Measurements from ENCODE around the gene RBM28. TPM values are rescaled to one million over a fixed set of nuclear protein-coding genes. Genes with fewer than 3 reads are reported as not detected.

The RBM28 gene
- total and polyA plus RNA-seq, 2 of the 8 experiments (the other 6 are each of a cell fraction or from before 2014, with no cell fraction given): 12.8 to 65.3 TPM

DNA sequence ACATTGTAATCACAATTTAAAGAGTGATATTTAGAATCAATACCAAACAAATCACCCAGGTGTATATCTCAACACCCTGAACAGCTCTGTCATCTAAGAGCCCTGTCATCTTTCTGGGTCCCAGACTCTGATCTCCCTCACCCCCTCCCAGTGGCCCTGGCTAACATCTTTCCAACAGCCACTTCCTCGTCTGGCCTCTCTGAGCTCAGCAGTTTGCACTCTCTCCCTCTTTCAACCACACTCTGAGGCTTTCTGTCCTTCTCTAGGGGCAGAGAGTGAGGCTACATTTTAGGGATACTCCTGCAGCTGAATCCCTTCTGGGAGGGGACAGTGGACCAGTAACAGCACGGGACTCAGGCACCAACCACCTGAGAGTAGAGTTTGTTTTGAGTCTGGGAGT lies 34.9 kb upstream of the RBM28 start:
- FAIRE-seq (no peak), DNase-seq (ENCODE audit: low read depth in 1 of 2, low spot score in 2 of 2) (no peak)
- Histone ChIP-seq H3K4me3 (ENCODE audit: extremely low read depth in 1 of 4, insufficient read depth in 2 of 4, low read depth in 3 of 4, low read length in 4 of 4) (no peak overlapping the region), H4K5ac (ENCODE audit: insufficient read length, low read depth, low read length) (no peak overlapping the region), H4K20me1 (replicated peaks in 1 of 2; ENCODE audit: control insufficient read depth in 1 of 2, insufficient read depth in 2 of 2, low read length in 2 of 2) (no peaks in the 10 kb centered on the region), H3K23ac (ENCODE audit: insufficient read length) (no peak overlapping the region), H4K8ac (ENCODE audit: extremely low read depth, insufficient read depth, low read length) (peak overlapping the region; percentile 64; the same call in 1 of the 2 replicates), H2BK5ac (ENCODE audit: low read depth, low read length) (no peak overlapping the region), H3K27ac (ENCODE audit: low read depth, low read length) (no peak overlapping the region), H3K79me2 (ENCODE audit: control insufficient read depth in 1 of 2, insufficient read depth in 2 of 2, low read length in 2 of 2) (no peaks in the 10 kb centered on the region), H2AK5ac (ENCODE audit: low read depth, low read length) (no peak overlapping the region), H3K23me2 (ENCODE audit: low read depth, low read length) (no peaks in the 10 kb centered on the region), H2BK15ac (ENCODE audit: low read length) (0 out of 2 replicates have a peak overlapping the region, but pooled peaks have one; percentile 19), H3K9ac (replicated peaks in 1 of 4; ENCODE audit: extremely low read depth in 1 of 4, low read depth in 3 of 4, low read length in 3 of 4) (no peak overlapping the region), H3K36me3 (ENCODE audit: control insufficient read depth in 2 of 4, insufficient read depth in 4 of 4, low read length in 3 of 4) (no peaks in the 10 kb centered on the region), H2AFZ (ENCODE audit: low read length) (peak overlapping the region; percentile 64), H3K4me1 (replicated peaks in 1 of 4; ENCODE audit: control insufficient read depth in 3 of 4, insufficient read depth in 4 of 4, low read length in 3 of 4) (peaks cover 0 to 12% (median 8%) of the 10 kb centered on the region in 4 experiments; a peak in 5 of 7 replicates), H2BK120ac (replicated peaks; ENCODE audit: low read depth, low read length) (no peak overlapping the region), H2BK20ac (ENCODE audit: low read length) (no peak overlapping the region), H3K9me3 (ENCODE audit: insufficient read depth in 2 of 2, low read depth in 1 of 2, low read length in 1 of 2) (no peaks in the 10 kb centered on the region), H3K18ac (ENCODE audit: extremely low read depth, low read length) (no peak overlapping the region), H2BK12ac (ENCODE audit: low read depth, low read length) (no peak overlapping the region), H3K79me1 (ENCODE audit: low read depth, low read length) (no peaks in the 10 kb centered on the region), H3K27me3 (replicated peaks in 1 of 4; ENCODE audit: control insufficient read depth in 3 of 4, extremely low read depth in 1 of 4, insufficient read depth in 3 of 4, low read length in 3 of 4) (peaks cover 0 to 3% (median 0%) of the 10 kb centered on the region in 4 experiments; a peak in 1 of 7 replicates), H3K4me2 (ENCODE audit: insufficient read depth in 1 of 2, low read depth in 2 of 2, low read length in 2 of 2) (no peak overlapping the region), H3K56ac (replicated peaks; ENCODE audit: insufficient read length, low read depth, low read length) (no peak overlapping the region), H4K91ac (replicated peaks; ENCODE audit: insufficient read length, low read length) (no peak overlapping the region), H3K14ac (ENCODE audit: insufficient read length) (no peak overlapping the region), H3K4ac (replicated peaks; ENCODE audit: insufficient read length, low read depth, low read length) (no peak overlapping the region)
- CTCF ChIA-PET (ENCODE audit: partially characterized antibody): interaction anchor here (0.6 to 18.9 kb wide), 9 partner anchors 12 to 96 kb away, joined by 3 to 345 read pairs (median 5); partner anchors contain the start of genes PRRT4 and RBM28
- POLR2A ChIA-PET (ENCODE audit: partially characterized antibody): interaction anchor here (0.6 to 0.9 kb wide), 2 partner anchors 31 to 796 kb away, joined by 3 to 4 read pairs; no protein-coding TSS in a partner anchor
- 76% methylated on average over 2 of the region's 2 CpGs; no CpG with 5 or more reads in 1 of the 2 experiments for WGBS, 2 experiments (ENCODE audit: extremely low coverage in 1 of 2, insufficient coverage in 1 of 2, insufficient read length in 1 of 2, insufficient replicate concordance in 2 of 2, low coverage in 1 of 2, low lambda C conversion rate in 2 of 2, missing lambda C conversion rate in 1 of 2)
- TF ChIP-seq, protein P1, sequence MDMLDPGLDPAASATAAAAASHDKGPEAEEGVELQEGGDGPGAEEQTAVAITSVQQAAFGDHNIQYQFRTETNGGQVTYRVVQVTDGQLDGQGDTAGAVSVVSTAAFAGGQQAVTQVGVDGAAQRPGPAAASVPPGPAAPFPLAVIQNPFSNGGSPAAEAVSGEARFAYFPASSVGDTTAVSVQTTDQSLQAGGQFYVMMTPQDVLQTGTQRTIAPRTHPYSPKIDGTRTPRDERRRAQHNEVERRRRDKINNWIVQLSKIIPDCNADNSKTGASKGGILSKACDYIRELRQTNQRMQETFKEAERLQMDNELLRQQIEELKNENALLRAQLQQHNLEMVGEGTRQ (IDR thresholded peaks at IDR 0.05; ENCODE audit: low read length): no peak
- TF ChIP-seq SIX5 (IDR thresholded peaks at IDR 0.05; ENCODE audit: low read depth, low read length) (no peak), RAD21 (IDR thresholded peaks at IDR 0.05 in 1 of 2, conservative IDR thresholded peaks at IDR 0.05 in 1 of 2; ENCODE audit: low read depth in 2 of 2, low read length in 2 of 2) (no peak), ZNF274 (IDR thresholded peaks at IDR 0.05; ENCODE audit: borderline replicate concordance, extremely low read depth, low read length) (no peak), CTBP2 (IDR thresholded peaks at IDR 0.05; ENCODE audit: borderline replicate concordance, insufficient read depth, insufficient read length, low read length) (no peak), SUZ12 (IDR thresholded peaks at IDR 0.05; ENCODE audit: low read length) (no peak), FOSL1 (IDR thresholded peaks at IDR 0.05; ENCODE audit: insufficient read depth, low read depth, low read length) (no peak), TCF12 (IDR thresholded peaks at IDR 0.05; ENCODE audit: low read depth, low read length) (no peak)
- TF ChIP-seq, protein P2, sequence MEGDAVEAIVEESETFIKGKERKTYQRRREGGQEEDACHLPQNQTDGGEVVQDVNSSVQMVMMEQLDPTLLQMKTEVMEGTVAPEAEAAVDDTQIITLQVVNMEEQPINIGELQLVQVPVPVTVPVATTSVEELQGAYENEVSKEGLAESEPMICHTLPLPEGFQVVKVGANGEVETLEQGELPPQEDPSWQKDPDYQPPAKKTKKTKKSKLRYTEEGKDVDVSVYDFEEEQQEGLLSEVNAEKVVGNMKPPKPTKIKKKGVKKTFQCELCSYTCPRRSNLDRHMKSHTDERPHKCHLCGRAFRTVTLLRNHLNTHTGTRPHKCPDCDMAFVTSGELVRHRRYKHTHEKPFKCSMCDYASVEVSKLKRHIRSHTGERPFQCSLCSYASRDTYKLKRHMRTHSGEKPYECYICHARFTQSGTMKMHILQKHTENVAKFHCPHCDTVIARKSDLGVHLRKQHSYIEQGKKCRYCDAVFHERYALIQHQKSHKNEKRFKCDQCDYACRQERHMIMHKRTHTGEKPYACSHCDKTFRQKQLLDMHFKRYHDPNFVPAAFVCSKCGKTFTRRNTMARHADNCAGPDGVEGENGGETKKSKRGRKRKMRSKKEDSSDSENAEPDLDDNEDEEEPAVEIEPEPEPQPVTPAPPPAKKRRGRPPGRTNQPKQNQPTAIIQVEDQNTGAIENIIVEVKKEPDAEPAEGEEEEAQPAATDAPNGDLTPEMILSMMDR (IDR thresholded peaks at IDR 0.05; ENCODE audit: control extremely low read depth in 1 of 3, insufficient read depth in 1 of 3, low read depth in 1 of 3, low read length in 3 of 3): no peak
